PC-3 (cell line): Measurements from ENCODE around the gene MMP3.

Experiments
- CTCF ChIP-seq: fragments of 300-600 bp; sonication (generic); conservative IDR thresholded peaks from 2 replicates; pipeline ENCODE4 v1.5.1; 2017; ENCODE audit warnings: antibody characterized with exemption, low read depth, mild to moderate bottlenecking, low read length
- EZH2 ChIP-seq: fragments of 300-600 bp; sonication (generic); IDR thresholded peaks from one replicate; pipeline ENCODE4 v1.6.1; 2017; ENCODE audit warnings: antibody characterized with exemption, mild to moderate bottlenecking, low read length; ENCODE audit not compliant: unreplicated experiment

- no peak for TF ChIP-seq EZH2
- no peak for TF ChIP-seq CTCF
These were observed 36.4 kb upstream of the MMP3 start for GRCh38 chr11:102879801-102880200.
